OCI-LY3 (cell line): ENCODE data around the gene ARHGAP23.
A peak's percentile ranks its signal among the peaks of the same experiment; 100 is the strongest.
"Not testable (repeated sequence)": the region's sequence is repeated elsewhere in the genome, so short reads cannot be mapped to it uniquely, and the experiment has no call there.

ENCODE experiments used
- H2AFZ ChIP-seq: fragments of 200-600, 300-600 bp; shearing (Covaris generic); 2 replicates; pipeline ENCODE4 v1.6.0; 2014; ENCODE audit warnings: antibody characterized with exemption, low read depth, low read length
- H3K27ac ChIP-seq: fragments of 200-600, 300-600 bp; sonication (generic); 2 replicates; pipeline ENCODE4 v1.5.1; 2014; ENCODE audit warnings: mild to moderate bottlenecking, low read length, moderate library complexity, mixed read lengths
- H3K27me3 ChIP-seq: fragments of 200-600, 300-600 bp; sonication (generic); 2 replicates; pipeline ENCODE4 v1.6.1; 2014; ENCODE audit warnings: low read depth, low read length, mixed read lengths
- H3K36me3 ChIP-seq: fragments of 200-600, 300-600 bp; sonication (generic); replicated peaks from 2 replicates; pipeline ENCODE3; 2014; ENCODE audit warnings: low read depth, low read length, mixed read lengths
- H3K4me1 ChIP-seq: fragments of 300-600, 200-600 bp; sonication (generic); 2 replicates; pipeline ENCODE4 v1.6.1; 2014; ENCODE audit warnings: low read length, mixed read lengths
- H3K4me2 ChIP-seq: fragments of 200-600, 300-600 bp; sonication (generic); 2 replicates; pipeline ENCODE4 v1.6.1; 2014; ENCODE audit warnings: low read length, mixed read lengths
- H3K4me3 ChIP-seq: fragments of 300-600, 200-600 bp; sonication (generic); 2 replicates; pipeline ENCODE4 v1.5.1; 2014; ENCODE audit warnings: antibody characterized with exemption, mild to moderate bottlenecking, low read length, moderate library complexity
- H3K79me2 ChIP-seq: fragments of 300-600, 200-600 bp; shearing (Covaris generic); 2 replicates; pipeline ENCODE4 v1.6.1; 2014; ENCODE audit warnings: mild to moderate bottlenecking, low read length, mixed read lengths
- H3K9ac ChIP-seq: fragments of 300-600, 200-600 bp; shearing (Covaris generic); 2 replicates; pipeline ENCODE4 v1.6.0; 2014; ENCODE audit warnings: mild to moderate bottlenecking, low read length, moderate library complexity
- H3K9me3 ChIP-seq: fragments of 200-600, 300-600 bp; shearing (Covaris generic); 2 replicates; pipeline ENCODE4 v1.6.1; 2014; ENCODE audit warnings: low read length, mixed read lengths; ENCODE audit not compliant: insufficient read depth
- H4K20me1 ChIP-seq: fragments of 200-600, 300-600 bp; sonication (generic); 2 replicates; pipeline ENCODE4 v1.6.1; 2016; ENCODE audit warnings: low read length, mixed read lengths; ENCODE audit not compliant: insufficient read depth
- EZH2phosphoT487 ChIP-seq: fragments of 200-600 bp; shearing (Covaris generic); IDR thresholded peaks from 2 replicates; pipeline ENCODE4 v1.6.1; 2018; ENCODE audit warnings: antibody characterized with exemption, mixed run types, low read depth
- TF ChIP-seq, protein P1 (sequence below): fragments of 200-600, 300-600 bp; sonication (generic); IDR thresholded peaks from 2 replicates; pipeline ENCODE4 v1.5.1; 2014; ENCODE audit warnings: antibody characterized with exemption, low read length, low read depth

Gene ARHGAP23

DNA sequence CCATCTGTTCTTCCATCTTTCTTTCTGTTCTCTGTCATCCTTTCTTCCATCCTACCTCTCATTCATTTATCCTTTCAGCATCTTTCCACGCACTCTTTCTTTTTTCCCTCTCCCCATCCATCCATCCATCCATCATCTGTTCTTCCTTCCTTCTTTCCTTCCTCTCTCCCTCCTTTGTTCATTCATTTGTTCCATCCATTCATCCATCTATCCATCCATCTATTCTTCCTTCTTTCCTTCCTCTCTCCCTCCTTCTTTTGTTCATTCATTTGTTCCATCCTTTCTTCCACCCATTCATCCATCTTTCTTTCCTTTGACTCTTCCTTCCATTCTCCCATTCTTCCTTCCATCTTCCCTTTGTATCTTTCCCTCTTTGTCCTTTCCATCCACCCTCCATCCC lies 39.2 kb downstream of the ARHGAP23 start:
- Histone ChIP-seq H3K27ac (no peak overlapping the region), H2AFZ (no peak overlapping the region), H3K79me2 (no peaks in the 10 kb centered on the region), H3K9ac (no peak overlapping the region), H3K4me3 (no peak overlapping the region), H3K36me3 (no peaks in the 10 kb centered on the region), H3K27me3 (no peaks in the 10 kb centered on the region), H4K20me1 (no peaks in the 10 kb centered on the region), H3K4me2 (no peak overlapping the region), H3K4me1 (no peaks in the 10 kb centered on the region), H3K9me3 (no peaks in the 10 kb centered on the region)
- TF ChIP-seq, protein P1, sequence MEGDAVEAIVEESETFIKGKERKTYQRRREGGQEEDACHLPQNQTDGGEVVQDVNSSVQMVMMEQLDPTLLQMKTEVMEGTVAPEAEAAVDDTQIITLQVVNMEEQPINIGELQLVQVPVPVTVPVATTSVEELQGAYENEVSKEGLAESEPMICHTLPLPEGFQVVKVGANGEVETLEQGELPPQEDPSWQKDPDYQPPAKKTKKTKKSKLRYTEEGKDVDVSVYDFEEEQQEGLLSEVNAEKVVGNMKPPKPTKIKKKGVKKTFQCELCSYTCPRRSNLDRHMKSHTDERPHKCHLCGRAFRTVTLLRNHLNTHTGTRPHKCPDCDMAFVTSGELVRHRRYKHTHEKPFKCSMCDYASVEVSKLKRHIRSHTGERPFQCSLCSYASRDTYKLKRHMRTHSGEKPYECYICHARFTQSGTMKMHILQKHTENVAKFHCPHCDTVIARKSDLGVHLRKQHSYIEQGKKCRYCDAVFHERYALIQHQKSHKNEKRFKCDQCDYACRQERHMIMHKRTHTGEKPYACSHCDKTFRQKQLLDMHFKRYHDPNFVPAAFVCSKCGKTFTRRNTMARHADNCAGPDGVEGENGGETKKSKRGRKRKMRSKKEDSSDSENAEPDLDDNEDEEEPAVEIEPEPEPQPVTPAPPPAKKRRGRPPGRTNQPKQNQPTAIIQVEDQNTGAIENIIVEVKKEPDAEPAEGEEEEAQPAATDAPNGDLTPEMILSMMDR, result no peak
- no peak for TF ChIP-seq EZH2phosphoT487

DNA sequence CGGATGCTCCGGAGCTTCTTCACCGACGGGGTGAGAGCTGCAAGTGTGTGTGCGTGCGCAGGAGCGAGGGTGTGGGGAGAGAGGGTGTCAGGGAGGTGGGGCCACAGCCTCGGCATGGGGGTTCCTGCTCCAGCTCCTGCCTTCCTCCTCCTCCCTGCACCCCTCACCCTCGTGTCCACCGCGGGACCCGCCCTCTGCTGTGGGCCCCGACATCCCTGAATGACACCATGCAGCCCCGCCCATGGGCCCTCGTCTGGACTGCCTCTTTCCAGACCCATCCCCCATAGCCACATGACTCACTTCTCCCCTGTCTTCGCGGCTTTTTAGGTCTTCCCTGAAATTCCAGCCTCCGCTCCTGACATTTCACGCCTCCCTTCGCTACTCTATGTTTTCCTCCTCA lies 41.6 kb downstream of the ARHGAP23 start:
- Histone ChIP-seq H4K20me1 (no peaks in the 10 kb centered on the region), H3K4me1 (no peaks in the 10 kb centered on the region), H3K4me2 (no peak overlapping the region), H3K4me3 (no peak overlapping the region), H3K27ac (no peak overlapping the region), H3K9ac (no peak overlapping the region), H2AFZ (no peak overlapping the region), H3K36me3 (no peaks in the 10 kb centered on the region), H3K9me3 (no peaks in the 10 kb centered on the region), H3K79me2 (no peaks in the 10 kb centered on the region), H3K27me3 (no peaks in the 10 kb centered on the region)
- no peak for TF ChIP-seq EZH2phosphoT487

DNA sequence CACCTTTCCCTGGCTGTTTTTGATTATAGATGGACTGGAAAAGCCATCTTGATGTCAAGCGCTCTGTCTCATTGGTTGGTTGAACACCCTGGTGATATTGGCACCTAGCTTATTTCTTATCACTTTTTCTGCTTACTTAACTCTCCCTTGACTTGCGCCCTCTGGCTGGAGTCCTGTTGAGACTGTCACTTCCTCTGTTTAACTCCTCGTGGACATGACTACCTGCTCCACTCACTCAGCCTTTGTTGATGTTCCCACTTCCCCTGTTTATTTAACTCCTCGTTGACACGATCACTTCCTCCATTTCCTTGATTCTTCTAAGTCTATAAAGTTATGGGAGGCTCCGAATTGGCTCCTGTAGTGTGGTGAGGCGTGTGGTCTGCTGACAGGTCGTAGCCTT lies 43.0 kb downstream of the ARHGAP23 start:
- not testable (repeated sequence) for H3K27ac ChIP-seq, H3K9me3 ChIP-seq, H3K9ac ChIP-seq, H3K4me1 ChIP-seq, H3K27me3 ChIP-seq, H2AFZ ChIP-seq, H3K79me2 ChIP-seq, H4K20me1 ChIP-seq, H3K4me3 ChIP-seq, H3K36me3 ChIP-seq, H3K4me2 ChIP-seq

DNA sequence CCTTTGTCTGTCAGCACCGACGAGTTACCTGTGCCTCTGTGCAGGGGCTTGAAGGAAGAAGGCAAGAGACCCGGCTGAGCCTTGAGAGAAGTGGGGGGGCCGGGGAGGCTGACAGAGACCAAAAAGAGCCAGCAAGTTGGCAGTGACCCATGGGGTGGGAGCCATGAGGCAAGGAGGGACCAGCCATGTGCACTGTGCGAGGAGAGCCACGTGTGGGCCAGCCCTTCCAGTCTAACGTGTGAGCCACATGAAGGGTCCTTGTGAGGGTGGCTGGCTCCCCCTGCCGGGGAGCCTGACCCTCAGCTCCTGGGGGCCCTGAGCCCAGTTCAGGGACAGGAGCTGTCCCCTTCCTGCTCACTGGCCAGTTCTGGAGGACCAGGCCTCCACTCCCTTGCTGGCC lies 46.4 kb downstream of the ARHGAP23 start:
- H3K79me2 ChIP-seq, H3K4me2 ChIP-seq, H3K9me3 ChIP-seq, H3K4me1 ChIP-seq, H3K9ac ChIP-seq, H3K27me3 ChIP-seq, H3K27ac ChIP-seq, H3K4me3 ChIP-seq, H4K20me1 ChIP-seq, H2AFZ ChIP-seq, H3K36me3 ChIP-seq: not testable (repeated sequence)
- TF ChIP-seq, protein P1, result peak; percentile 25

DNA sequence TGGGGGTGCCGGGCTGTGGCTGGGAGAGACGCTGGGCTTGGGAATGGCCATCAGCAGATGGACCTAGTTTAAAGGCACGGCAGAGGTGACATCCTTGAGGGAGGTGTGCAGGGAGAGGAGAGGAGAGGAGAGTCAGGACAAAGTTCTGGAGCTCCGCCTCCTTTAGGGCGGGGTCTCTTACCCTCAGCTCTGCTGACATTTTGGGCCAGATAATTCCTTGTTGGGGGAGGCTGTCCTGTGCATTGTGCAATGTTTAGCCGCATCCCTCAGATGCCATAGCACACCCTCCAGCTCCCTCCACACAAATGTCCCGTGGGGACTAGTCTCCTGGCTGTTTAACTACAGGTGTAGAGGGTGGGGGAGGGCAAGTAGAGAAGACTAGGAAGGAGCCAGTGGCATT lies 48.3 kb downstream of the ARHGAP23 start:
- TF ChIP-seq, protein P1, result no peak
- no peak for TF ChIP-seq EZH2phosphoT487
- Histone ChIP-seq H3K4me1 (no peaks in the 10 kb centered on the region), H3K27ac (no peak overlapping the region), H3K4me3 (no peak overlapping the region), H3K4me2 (no peak overlapping the region), H3K79me2 (no peaks in the 10 kb centered on the region), H3K9me3 (no peaks in the 10 kb centered on the region), H3K9ac (no peak overlapping the region), H3K27me3 (no peaks in the 10 kb centered on the region), H3K36me3 (no peaks in the 10 kb centered on the region), H2AFZ (no peak overlapping the region), H4K20me1 (no peaks in the 10 kb centered on the region)

DNA sequence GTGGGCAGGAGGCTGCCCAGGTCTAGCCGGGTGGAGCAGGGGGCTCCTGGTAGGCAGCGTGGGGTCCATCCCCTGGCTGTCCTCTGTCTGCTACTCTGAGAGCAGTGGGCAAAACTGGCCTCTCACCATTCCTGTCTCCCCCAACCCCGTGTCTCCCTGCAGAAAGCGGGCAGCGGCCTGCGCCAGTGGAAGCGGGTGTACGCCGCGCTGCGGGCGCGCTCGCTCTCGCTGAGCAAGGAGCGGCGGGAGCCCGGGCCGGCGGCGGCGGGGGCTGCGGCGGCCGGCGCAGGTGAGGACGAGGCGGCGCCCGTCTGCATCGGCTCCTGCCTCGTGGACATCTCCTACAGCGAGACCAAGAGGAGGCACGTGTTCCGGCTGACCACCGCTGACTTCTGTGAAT lies 49.2 kb downstream of the ARHGAP23 start:
- not testable (repeated sequence) for H3K9ac ChIP-seq, H2AFZ ChIP-seq, H3K27me3 ChIP-seq, H3K4me1 ChIP-seq, H3K36me3 ChIP-seq, H3K27ac ChIP-seq, H3K4me2 ChIP-seq, H3K9me3 ChIP-seq, H3K79me2 ChIP-seq, H3K4me3 ChIP-seq, H4K20me1 ChIP-seq

DNA sequence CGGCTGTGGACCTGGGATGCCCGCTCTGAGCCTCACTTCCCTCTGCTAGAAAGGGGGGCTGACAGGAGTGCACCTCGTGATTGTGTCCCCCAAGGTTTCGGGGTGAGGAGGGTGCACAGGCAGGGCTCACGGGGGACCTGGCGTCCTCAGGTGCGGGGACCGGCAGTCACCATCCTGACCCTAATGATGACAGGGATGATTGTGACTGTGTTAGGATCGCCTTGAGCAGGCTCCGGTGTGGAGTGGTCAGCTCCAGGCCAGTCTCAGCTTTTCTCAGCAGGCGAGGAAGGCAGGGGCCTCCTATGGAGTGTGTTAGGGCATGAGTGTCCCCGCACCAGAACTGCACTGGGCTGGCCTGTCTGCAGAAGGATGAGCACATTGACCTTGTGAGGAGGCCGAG lies 49.7 kb downstream of the ARHGAP23 start:
- not testable (repeated sequence) for H2AFZ ChIP-seq, H3K79me2 ChIP-seq, H3K27ac ChIP-seq, H3K27me3 ChIP-seq, H3K9ac ChIP-seq, H3K36me3 ChIP-seq, H3K9me3 ChIP-seq, H4K20me1 ChIP-seq, H3K4me3 ChIP-seq, H3K4me2 ChIP-seq, H3K4me1 ChIP-seq
